HG03196 (cell line): ENCODE measurements around the gene CT45A6.
"Not testable (repeated sequence)": the region's sequence is repeated elsewhere in the genome, so short reads cannot be mapped to it uniquely, and the experiment has no call there.

Source experiments
- ATAC-seq: cut with Tn5 transposase; IDR thresholded peaks from one replicate; pipeline ENCODE4 v1.9.1; 2021; ENCODE audit not compliant: unreplicated experiment

The CT45A6 gene, protein sequence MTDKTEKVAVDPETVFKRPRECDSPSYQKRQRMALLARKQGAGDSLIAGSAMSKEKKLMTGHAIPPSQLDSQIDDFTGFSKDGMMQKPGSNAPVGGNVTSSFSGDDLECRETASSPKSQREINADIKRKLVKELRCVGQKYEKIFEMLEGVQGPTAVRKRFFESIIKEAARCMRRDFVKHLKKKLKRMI

DNA sequence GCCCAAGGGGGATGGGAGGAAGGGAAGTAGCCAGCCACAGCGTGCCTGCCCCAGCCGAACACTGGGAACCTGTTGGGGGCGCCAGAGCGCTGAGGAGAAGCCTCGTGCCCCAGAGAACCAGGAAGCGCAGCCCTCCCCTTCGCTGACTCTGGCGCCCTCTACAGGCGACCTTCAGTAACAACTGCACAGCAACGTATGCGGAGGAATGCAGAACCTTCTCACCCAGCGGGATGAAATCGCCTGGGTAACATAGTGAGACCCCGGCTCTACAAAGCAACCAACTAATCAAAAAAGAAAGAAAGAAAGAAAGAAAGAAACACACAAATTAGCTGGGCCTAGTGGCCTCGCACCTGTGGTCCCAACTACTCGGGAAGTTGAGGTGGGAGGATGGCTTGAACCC, at the start of gene CT45A6:
Gene CT45A6, minus strand, starts transcription at position 101 of the 400 bp plus-strand sequence. CDS start 3,794 bp downstream, outside the sequence.
- ATAC-seq = not testable (repeated sequence)

DNA sequence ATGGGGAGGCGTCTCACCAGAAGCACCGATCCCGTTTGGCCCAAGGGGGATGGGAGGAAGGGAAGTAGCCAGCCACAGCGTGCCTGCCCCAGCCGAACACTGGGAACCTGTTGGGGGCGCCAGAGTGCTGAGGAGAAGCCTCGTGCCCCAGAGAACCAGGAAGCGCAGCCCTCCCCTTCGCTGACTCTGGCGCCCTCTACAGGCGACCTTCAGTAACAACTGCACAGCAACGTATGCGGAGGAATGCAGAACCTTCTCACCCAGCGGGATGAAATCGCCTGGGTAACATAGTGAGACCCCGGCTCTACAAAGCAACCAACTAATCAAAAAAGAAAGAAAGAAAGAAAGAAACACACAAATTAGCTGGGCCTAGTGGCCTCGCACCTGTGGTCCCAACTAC, 34.6 kb upstream of the CT45A6 start, which contains the start of gene CT45A7:
Gene CT45A7, minus strand, starts transcription at position 101 of the 400 bp plus-strand sequence. CDS start 3,747 bp downstream, outside the sequence.
- ATAC-seq = not testable (repeated sequence)

DNA sequence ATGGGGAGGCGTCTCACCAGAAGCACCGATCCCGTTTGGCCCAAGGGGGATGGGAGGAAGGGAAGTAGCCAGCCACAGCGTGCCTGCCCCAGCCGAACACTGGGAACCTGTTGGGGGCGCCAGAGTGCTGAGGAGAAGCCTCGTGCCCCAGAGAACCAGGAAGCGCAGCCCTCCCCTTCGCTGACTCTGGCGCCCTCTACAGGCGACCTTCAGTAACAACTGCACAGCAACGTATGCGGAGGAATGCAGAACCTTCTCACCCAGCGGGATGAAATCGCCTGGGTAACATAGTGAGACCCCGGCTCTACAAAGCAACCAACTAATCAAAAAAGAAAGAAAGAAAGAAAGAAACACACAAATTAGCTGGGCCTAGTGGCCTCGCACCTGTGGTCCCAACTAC, 17.3 kb upstream of the CT45A6 start, which contains the start of gene CT45A2:
Gene CT45A2, minus strand, starts transcription at position 101 of the 400 bp plus-strand sequence. CDS start 3,747 bp downstream, outside the sequence.
- not testable (repeated sequence) for ATAC-seq

DNA sequence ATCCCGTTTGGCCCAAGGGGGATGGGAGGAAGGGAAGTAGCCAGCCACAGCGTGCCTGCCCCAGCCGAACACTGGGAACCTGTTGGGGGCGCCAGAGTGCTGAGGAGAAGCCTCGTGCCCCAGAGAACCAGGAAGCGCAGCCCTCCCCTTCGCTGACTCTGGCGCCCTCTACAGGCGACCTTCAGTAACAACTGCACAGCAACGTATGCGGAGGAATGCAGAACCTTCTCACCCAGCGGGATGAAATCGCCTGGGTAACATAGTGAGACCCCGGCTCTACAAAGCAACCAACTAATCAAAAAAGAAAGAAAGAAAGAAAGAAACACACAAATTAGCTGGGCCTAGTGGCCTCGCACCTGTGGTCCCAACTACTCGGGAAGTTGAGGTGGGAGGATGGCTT, 17.2 kb downstream of the CT45A6 start, which contains the start of gene CT45A5:
Gene CT45A5, minus strand, starts transcription at position 101 of the 400 bp plus-strand sequence. CDS start 3,774 bp downstream, outside the sequence.
- ATAC-seq = not testable (repeated sequence)

DNA sequence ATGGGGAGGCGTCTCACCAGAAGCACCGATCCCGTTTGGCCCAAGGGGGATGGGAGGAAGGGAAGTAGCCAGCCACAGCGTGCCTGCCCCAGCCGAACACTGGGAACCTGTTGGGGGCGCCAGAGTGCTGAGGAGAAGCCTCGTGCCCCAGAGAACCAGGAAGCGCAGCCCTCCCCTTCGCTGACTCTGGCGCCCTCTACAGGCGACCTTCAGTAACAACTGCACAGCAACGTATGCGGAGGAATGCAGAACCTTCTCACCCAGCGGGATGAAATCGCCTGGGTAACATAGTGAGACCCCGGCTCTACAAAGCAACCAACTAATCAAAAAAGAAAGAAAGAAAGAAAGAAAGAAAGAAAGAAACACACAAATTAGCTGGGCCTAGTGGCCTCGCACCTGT, 34.5 kb downstream of the CT45A6 start, which contains the start of gene CT45A3:
Gene CT45A3, minus strand, starts transcription at position 101 of the 400 bp plus-strand sequence. CDS start 3,747 bp downstream, outside the sequence.
- not testable (repeated sequence) for ATAC-seq

DNA sequence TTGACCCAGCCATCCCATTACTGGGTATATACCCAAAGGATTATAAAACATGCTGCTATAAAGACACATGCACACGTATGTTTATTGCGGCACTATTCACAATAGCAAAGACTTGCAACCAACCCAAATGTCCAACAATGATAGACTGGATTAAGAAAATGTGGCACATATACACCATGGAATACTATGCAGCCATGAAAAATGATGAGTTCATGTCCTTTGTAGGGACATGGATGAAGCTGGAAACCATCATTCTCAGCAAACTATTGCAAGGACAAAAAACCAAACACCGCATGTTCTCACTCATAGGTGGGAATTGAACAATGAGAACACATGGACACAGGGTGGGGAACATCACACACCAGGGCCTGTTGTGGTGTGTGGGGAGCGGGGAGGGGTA, 57.8 kb downstream of the CT45A6 start:
- not testable (repeated sequence) for ATAC-seq
